Lung (tissue), 12 donors: ENCODE measurements around the gene MAP2. TPM values are rescaled to one million over a fixed set of nuclear protein-coding genes. Genes with fewer than 3 reads are reported as not detected.

ENCODE experiments used
- ATAC-seq: fragments of 200-7000 bp; cut with Tn5 transposase; one replicate; pipeline ENCODE4 v1.9.1; 2020; ENCODE audit warnings: moderate number of reproducible peaks; ENCODE audit not compliant: insufficient read depth, low FRiP score
- DNase-seq, 3 donors: peaks; one replicate each; pipeline ENCODE4 v3.0.0-alpha.2; 2013 to 2017
- H3K27ac ChIP-seq, 2 donors: one replicate each; pipeline ENCODE4 v1.5.1; 2013; ENCODE audit warnings: mild to moderate bottlenecking in 2 of 2, moderate library complexity in 2 of 2, control low read depth in 1 of 2, inconsistent platforms in 1 of 2, low read depth in 1 of 2, low read length in 1 of 2
- H3K27me3 ChIP-seq, 3 donors: one replicate each; pipeline ENCODE4 v1.5.1; 2013; ENCODE audit warnings: low read length in 2 of 3; ENCODE audit not compliant: control insufficient read depth in 3 of 3, insufficient read depth in 3 of 3
- H3K36me3 ChIP-seq, 4 donors: one replicate each; pipeline ENCODE4 v1.5.1; 2013; ENCODE audit warnings: low read length in 4 of 4, mild to moderate bottlenecking in 1 of 4, moderate library complexity in 1 of 4; ENCODE audit not compliant: control insufficient read depth in 4 of 4, insufficient read depth in 4 of 4
- H3K4me1 ChIP-seq, 5 donors: one replicate each; pipeline ENCODE4 v1.5.1; 2013; ENCODE audit warnings: low read length in 5 of 5, mild to moderate bottlenecking in 2 of 5, moderate library complexity in 1 of 5; ENCODE audit not compliant: control insufficient read depth in 5 of 5, insufficient read depth in 5 of 5
- H3K4me3 ChIP-seq: one replicate; pipeline ENCODE4 v1.5.1; 2013; ENCODE audit warnings: mild to moderate bottlenecking, control low read depth, moderate library complexity
- H3K9ac ChIP-seq, 2 donors: one replicate each; pipeline ENCODE4 v1.5.1; 2013; ENCODE audit warnings: low read length in 2 of 2, control low read depth in 1 of 2; ENCODE audit not compliant: insufficient read depth in 1 of 2
- H3K9me3 ChIP-seq, 4 donors: one replicate each; pipeline ENCODE4 v1.5.1; 2013; ENCODE audit warnings: low read length in 3 of 4, mild to moderate bottlenecking in 1 of 4, moderate library complexity in 1 of 4; ENCODE audit not compliant: control insufficient read depth in 4 of 4, insufficient read depth in 3 of 4
- WGBS, 2 donors: extraction: QIAGEN DNeasy Blood & Tissue Kit; methylation state at CpG; one replicate each; pipeline ENCODE4 v1.1.7; 2013; 5-methylcytosine and 5-hydroxymethylcytosine counted together
- polyA plus RNA-seq, 2 donors: library from polyadenylated mRNA; stranded (reverse); fragments of 200-250 nt; gene quantifications; one replicate each; pipeline ENCODE4 v1.2.1, GENCODE V29; 2013
- total RNA-seq, 2 donors: library from RNA; depleted of rRNA in 1 of 2; stranded (reverse); fragments of >200 nt in 1 of 2; gene quantifications; one replicate each; pipeline ENCODE4 v1.2.1, GENCODE V29; 2014 to 2021
- TF ChIP-seq, protein P1 (sequence below): IDR thresholded peaks from 2 replicates; pipeline ENCODE4 v1.5.1; 2012; ENCODE audit warnings: mild to moderate bottlenecking; ENCODE audit errors: control extremely low read depth, extremely low read depth
- donor health status: control.
- donor health status: control.
- donor health status: Bipolar disorder and iron deficiency.
- donor health status: healthy.
- donor health status: DM: yes; HTN: yes; CAD: no.

Gene MAP2
- total and polyA plus RNA-seq, 4 donors = 6.5 to 18.7 (median 9.6) TPM

DNA sequence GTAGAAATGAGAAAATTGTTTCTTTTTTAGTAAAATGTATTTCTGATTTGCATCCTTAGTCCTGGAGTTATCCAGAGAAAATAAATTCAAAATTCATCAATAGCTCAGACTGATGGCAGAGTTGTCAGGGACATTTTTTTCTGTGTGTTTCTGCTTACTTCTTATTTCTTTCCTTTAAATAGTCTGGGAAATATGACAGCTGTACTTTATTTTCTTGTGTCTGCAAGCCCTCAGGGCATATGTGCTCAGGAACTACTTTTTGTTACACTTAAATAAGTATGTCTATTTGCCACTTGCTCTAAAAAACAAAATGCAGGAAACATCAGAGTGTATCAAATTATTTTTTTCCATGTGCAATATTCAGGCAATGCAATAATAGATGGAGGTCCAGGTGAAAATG is 221.0 kb downstream of the MAP2 start:
- H3K27me3 ChIP-seq = no peaks in the 10 kb centered on the region
- H3K4me1 ChIP-seq = no peaks in the 10 kb centered on the region
- DNase-seq (no peak), ATAC-seq (no peak)
- no peaks in the 10 kb centered on the region for H3K9me3 ChIP-seq
- no peaks in the 10 kb centered on the region for H3K36me3 ChIP-seq
- no peak overlapping the region for H3K4me3 ChIP-seq
- no peak overlapping the region for H3K9ac ChIP-seq
- no peak overlapping the region for H3K27ac ChIP-seq
- TF ChIP-seq, protein P1, sequence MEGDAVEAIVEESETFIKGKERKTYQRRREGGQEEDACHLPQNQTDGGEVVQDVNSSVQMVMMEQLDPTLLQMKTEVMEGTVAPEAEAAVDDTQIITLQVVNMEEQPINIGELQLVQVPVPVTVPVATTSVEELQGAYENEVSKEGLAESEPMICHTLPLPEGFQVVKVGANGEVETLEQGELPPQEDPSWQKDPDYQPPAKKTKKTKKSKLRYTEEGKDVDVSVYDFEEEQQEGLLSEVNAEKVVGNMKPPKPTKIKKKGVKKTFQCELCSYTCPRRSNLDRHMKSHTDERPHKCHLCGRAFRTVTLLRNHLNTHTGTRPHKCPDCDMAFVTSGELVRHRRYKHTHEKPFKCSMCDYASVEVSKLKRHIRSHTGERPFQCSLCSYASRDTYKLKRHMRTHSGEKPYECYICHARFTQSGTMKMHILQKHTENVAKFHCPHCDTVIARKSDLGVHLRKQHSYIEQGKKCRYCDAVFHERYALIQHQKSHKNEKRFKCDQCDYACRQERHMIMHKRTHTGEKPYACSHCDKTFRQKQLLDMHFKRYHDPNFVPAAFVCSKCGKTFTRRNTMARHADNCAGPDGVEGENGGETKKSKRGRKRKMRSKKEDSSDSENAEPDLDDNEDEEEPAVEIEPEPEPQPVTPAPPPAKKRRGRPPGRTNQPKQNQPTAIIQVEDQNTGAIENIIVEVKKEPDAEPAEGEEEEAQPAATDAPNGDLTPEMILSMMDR = no peak

DNA sequence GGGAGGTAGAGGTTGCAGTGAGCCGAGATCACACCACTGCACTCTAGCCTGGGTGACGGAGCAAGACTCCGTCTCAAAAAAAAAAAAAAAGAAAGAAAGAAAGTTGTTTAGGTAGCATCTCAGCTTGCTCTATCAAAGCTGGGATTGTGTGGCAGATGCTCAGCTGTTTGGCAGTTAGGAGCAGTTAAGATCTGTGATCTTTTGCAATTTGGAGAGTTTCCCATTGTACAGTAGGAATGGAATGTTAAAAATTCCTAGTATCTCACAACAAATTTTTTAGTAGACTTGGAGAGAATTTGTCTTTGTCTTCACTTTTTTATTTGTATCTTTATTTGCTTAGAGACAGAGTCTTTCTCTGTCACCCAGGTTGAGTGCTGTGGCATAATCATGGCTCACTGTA is 224.9 kb downstream of the MAP2 start:
- Histone ChIP-seq H3K4me3 (no peak overlapping the region), H3K9ac (no peak overlapping the region), H3K27me3 (no peaks in the 10 kb centered on the region), H3K27ac (no peak overlapping the region), H3K36me3 (no peaks in the 10 kb centered on the region), H3K9me3 (no peaks in the 10 kb centered on the region), H3K4me1 (peaks cover 0 to 2% (median 0%) of the 10 kb centered on the region in 5 donors)
- TF ChIP-seq, protein P1 = no peak
- WGBS, 2 donors = 83 to 85% methylated on average over 3 of the region's 3 CpGs
- DNase-seq (peak in 1 of 3 donors; percentile 4), ATAC-seq (no peak)

DNA sequence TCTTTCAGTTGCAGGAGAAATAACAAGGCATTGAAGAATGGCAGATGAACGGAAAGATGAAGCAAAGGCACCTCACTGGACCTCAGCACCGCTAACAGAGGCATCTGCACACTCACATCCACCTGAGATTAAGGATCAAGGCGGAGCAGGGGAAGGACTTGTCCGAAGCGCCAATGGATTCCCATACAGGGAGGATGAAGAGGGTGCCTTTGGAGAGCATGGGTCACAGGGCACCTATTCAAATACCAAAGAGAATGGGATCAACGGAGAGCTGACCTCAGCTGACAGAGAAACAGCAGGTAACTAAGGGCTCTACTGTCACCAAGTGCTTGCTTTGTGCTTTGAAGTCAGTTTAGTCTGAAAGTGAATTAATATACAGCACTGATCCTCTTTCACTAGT is 229.3 kb downstream of the MAP2 start:
- no peak for ATAC-seq
- H3K4me1 ChIP-seq = peaks cover 0 to 2% (median 0%) of the 10 kb centered on the region in 5 donors

More for the DNA sequence above, 229.3 kb downstream of the MAP2 start:
- DNase-seq = no peak
- Histone ChIP-seq H3K9me3 (no peaks in the 10 kb centered on the region), H3K4me3 (no peak overlapping the region), H3K27ac (no peak overlapping the region), H3K36me3 (no peaks in the 10 kb centered on the region), H3K9ac (no peak overlapping the region), H3K27me3 (no peaks in the 10 kb centered on the region)
- 82% methylated on average over 6 of the region's 6 CpGs for WGBS, 2 donors
- TF ChIP-seq, protein P1 = no peak
